Mammary microvascular endothelial cell (primary cell): ENCODE data around the gene UBE2Q1. TPM values are rescaled to one million over a fixed set of nuclear protein-coding genes. Genes with fewer than 3 reads are reported as not detected.

Experiments used
- total RNA-seq: library from RNA; depleted of rRNA; stranded (reverse); fragments of >200 nt; gene quantifications from 2 replicates; pipeline ENCODE4 v1.2.3, GENCODE V29; 2015

Gene UBE2Q1
- 34.3 and 36.7 TPM in 2 replicates for total RNA-seq

DNA sequence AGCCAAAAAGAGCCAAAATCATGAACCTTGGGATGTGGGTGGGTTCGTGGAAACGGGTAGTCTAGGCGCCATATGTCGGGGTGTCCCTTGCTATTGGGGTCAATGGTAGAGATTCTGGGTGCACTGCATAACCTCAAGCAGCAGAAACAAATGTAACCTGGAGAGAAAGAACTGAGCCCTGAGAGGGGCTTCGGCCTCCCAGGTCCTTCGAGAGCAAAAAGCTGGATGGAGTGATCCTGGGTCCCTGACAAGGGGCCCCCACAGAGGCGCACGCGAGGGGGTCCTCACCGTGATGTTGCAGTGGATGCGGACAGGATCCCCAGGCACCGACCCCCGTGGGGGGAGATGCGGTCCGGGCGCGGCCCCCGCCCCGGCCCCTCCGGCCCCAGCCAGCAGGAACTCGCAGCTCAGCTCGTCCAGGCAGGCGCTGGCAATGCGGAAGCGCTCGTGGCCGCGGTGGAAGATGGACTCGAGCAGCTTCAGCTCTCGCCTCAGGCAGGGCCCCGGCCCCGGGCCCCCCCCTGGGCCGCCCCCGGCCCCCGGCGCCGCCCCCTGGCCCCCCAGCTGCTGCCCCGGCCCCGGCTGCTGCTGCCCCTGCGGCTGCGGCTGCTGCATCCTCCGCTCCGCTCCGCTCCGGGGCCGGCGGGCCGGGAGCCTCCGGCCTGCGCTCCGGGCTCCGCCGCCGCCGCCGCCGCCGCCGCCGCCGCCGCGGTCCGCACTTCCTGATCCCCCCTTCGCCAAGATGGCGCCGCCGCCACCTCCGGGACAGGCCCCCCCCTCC, at the start of gene UBE2Q1:
Gene UBE2Q1, minus strand, starts transcription at position 724 of the 781 bp plus-strand sequence. Its CDS starts 109 bp downstream, at position 615.

DNA sequence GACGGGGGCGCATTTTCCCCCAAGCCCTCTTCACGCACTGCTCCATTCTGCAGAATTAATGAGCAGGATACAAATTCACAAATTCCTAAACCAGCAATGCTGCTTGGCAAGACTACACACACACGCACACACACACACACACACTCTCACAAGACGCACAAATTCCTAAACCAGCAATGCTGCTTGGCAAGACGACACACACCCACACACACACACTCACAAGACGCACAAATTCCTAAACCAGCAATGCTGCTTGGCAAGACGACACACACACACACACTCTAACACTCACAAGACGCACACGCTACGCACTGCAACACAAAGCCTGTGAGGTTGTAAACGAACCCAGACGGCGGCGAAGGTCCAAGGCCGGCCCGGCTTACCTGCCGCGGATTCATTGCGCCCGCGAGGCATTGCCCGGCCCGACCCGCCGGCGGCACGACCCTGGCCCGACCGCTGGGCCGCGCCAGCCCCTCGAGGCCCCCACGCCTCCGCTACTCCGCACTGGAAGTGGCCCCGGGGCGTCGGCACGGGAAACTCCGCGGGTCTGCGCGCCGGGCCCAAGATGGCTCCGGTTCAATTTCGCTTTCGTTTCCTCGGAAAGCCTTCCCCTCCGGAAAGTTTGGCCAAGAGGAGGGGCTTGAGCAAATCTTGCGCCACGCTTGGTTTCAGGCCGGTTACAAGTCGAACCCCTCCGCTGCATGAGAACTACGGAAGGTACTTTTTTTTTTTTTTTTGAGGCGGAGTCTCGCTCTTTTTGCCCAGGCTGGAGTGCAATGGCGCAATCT, 49.3 kb upstream of the UBE2Q1 start, which contains the start of gene ADAR:
Gene ADAR, minus strand, starts transcription at position 578 of the 788 bp plus-strand sequence. Its CDS starts 180 bp downstream, at position 398.

DNA sequence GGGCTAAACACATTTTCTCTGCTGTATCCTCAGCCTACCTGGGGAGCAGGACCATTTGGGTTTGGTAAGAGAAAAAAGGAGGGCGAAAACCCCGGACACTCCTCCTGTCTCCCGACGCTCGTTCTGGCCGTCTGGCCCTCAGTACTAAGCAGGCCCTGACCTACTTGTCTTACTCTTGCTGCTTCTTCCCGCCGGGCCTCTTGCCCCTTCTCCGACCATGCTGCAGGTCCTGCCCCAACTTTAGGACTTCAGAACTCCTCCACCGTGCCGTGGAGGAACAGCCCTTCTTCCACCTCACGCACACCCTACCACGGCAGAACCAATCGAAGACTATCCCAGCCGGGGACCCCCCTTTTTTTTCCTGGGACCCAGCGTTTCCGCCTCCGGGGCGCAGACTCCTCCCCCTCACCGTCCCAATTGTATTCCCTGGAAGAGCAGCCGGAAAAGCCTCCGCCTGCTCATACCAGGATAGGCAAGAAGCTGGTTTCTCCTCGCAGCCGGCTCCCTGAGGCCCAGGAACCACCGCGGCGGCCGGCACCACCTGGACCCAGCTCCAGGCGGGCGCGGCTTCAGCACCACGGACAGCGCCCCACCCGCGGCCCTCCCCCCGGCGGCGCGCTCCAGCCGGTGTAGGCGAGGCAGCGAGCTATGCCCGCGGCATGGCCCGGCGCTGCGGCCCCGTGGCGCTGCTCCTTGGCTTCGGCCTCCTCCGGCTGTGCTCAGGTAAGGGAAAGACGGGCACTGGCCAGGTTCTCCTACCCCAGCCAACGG, 9.1 kb upstream of the UBE2Q1 start, which contains the start of gene CHRNB2:
Gene CHRNB2, plus strand, starts transcription at position 393 of the 771 bp plus-strand sequence. Its CDS starts 267 bp downstream, at position 660.

GRCh38 chr1:154502066-154502743, 56.3 kb downstream of the UBE2Q1 start, which contains the start of the genes SHE and TDRD10:
TSS of gene SHE (minus strand) at chr1:154502412. CDS start at chr1:154502026, 386 bp downstream.
TSS of gene TDRD10 (plus strand) at chr1:154502219. CDS start at chr1:154506904, 4,685 bp downstream.

Other genes with a start within 250 kb of the UBE2Q1 start
- not detected in 2 replicates for gene AQP10, start 237.6 kb downstream of the UBE2Q1 start, total RNA-seq
- gene ATP8B2, start 233.1 kb downstream of the UBE2Q1 start, total RNA-seq: 53.6 and 59.0 TPM in 2 replicates
- gene IL6R, start 153.3 kb downstream of the UBE2Q1 start, total RNA-seq: 5.3 and 8.3 TPM in 2 replicates
- 2.6 and 2.9 TPM in 2 replicates for gene TDRD10, start 56.4 kb downstream of the UBE2Q1 start, total RNA-seq
- gene SHE, start 56.2 kb downstream of the UBE2Q1 start, total RNA-seq: 34.3 and 39.5 TPM in 2 replicates
- gene CHRNB2, start 9.1 kb upstream of the UBE2Q1 start, total RNA-seq: 0.10 TPM in 1 of 2 replicates, not detected in the other
- gene ADAR, start 49.5 kb upstream of the UBE2Q1 start, total RNA-seq: 102 and 108 TPM in 2 replicates